D721Med (cell line): ENCODE results near the gene FGF10.

Experiments used
- DNase-seq: peaks from one replicate; pipeline ENCODE4 v3.0.0; 2011; ENCODE audit warnings: low spot score; ENCODE audit not compliant: insufficient read length
- FAIRE-seq: peaks from 2 replicates; lab custom pipeline; 2011; peaks lifted over from hg19 to GRCh38; lab: Jason Lieb, UNC
- TF ChIP-seq, protein P1 (sequence below): IDR thresholded peaks from 2 replicates; pipeline ENCODE4 v1.5.1; 2012; ENCODE audit warnings: mild to moderate bottlenecking, control low read depth; ENCODE audit not compliant: insufficient read depth; ENCODE audit errors: missing control alignments

The FGF10 gene

DNA sequence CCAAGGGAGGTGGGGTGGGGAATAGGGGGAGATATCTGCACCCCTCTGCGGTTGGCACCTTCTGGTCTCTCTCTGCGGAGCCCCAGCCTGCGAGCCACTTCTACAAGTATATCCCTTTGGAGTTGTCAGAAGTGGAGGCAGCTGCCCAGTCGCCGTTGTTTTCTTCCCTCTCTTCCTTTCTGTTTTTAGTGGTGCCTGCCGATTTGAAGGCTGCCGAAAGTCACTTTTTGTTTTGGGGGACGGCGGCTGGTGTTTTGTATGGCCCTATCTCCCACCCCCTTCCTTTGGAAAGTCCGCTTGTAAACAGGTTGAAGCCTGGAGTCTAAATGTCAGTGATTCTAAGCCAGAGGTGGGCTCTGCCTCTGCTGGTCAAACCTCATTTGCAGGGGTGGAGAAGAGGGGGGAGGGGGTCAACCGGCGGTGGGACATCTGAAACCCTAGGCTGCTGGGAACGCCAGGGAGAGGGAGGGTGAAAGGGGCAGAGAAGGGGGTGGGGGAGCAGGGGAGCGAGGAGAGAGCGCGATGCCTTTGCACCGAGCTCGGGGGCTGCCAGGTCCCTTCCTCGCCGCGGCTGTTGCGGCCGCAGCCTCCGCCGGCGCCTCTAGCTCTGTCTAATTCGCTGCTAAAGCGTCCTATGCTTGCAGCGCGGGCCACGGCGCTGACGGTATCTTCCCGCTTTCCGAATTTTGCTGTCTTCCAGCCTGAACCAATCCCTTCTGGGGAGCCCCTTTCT, at the start of gene FGF10:
Gene FGF10, minus strand, starts transcription at position 331 of the 733 bp plus-strand sequence. CDS start 738 bp downstream, outside the sequence.
- DNase-seq (no peak), FAIRE-seq (no peak)
- TF ChIP-seq, protein P1, sequence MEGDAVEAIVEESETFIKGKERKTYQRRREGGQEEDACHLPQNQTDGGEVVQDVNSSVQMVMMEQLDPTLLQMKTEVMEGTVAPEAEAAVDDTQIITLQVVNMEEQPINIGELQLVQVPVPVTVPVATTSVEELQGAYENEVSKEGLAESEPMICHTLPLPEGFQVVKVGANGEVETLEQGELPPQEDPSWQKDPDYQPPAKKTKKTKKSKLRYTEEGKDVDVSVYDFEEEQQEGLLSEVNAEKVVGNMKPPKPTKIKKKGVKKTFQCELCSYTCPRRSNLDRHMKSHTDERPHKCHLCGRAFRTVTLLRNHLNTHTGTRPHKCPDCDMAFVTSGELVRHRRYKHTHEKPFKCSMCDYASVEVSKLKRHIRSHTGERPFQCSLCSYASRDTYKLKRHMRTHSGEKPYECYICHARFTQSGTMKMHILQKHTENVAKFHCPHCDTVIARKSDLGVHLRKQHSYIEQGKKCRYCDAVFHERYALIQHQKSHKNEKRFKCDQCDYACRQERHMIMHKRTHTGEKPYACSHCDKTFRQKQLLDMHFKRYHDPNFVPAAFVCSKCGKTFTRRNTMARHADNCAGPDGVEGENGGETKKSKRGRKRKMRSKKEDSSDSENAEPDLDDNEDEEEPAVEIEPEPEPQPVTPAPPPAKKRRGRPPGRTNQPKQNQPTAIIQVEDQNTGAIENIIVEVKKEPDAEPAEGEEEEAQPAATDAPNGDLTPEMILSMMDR: no peak

DNA sequence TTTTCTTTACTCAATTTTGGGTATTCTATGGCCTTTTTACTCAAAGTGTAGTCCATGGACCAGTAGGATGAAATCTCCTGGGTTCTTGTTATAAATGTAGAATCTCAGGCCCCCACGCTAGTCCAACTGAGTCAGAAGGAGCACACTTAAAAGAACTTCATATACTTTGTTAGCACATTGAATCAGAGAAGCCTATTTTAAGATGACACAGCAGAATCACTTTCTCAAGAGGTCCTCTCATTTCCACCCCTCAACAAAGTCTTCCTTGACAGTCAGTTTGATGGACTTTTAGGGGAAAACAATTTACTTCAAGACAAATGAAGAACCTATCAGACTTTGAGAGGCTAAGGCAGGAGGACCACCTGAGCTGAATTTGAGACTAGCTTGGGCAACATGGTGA, 37.7 kb upstream of the FGF10 start:
- TF ChIP-seq, protein P1: no peak
- FAIRE-seq (no peak), DNase-seq (no peak)

DNA sequence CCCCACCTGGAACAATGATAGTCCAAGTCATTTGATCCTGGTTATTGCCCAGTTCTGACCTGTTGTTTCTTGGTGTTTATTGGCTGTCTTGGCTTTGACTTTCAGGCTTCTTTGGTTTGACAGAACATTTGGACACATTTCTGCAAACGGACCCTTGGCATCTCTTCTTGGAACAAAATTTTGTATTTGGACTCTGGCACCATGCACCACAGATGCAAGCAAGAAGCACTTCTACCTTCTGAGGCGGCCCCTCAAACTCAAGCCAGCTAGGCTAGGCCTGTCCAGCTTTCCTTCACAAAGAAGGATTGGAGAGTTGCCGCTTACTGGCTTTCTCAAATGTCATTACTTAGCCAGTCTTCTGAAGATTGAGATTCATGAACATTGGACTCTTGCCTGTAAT, 23.1 kb upstream of the FGF10 start:
- FAIRE-seq (no peak), DNase-seq (no peak)
- TF ChIP-seq, protein P1: no peak

DNA sequence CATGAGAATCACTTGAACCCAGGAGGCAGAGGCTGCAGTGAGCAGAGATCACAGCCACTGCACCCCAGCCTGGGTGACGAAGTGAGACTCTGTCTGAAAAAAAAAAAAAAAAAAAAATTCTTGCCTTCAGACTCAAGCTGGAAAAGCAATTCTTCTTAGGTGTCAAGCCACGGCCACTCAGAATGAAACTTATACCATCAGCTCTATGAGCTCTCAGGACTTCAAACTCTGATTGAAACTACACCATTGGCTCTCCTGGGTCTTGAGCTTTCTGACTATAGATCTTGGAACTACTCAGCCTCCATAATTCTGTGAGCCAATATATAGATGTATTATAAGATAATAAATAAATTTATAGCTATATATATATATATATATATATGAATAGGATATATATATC, 12.9 kb upstream of the FGF10 start:
- DNase-seq (no peak), FAIRE-seq (no peak)
- TF ChIP-seq, protein P1: no peak

DNA sequence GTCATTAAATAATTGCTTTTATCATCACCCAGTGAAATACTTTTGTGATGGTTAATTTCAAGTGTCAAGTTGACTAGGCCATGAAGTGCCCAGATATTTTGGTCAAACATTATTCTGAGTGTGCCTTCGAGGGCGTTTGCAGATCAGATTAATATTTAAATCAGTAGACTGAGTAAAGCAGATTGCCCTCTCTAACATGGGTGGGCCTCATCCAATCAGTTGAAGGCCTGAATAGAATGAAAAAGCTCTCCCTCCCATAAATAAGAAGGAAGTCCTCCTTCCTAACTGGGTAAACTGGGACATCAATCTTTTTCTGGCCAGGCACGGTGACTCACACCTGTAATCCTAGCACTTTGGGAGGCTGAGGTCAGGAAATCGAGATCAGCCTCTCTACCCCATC, 12.4 kb upstream of the FGF10 start:
- DNase-seq (no peak), FAIRE-seq (no peak)
- TF ChIP-seq, protein P1: no peak

DNA sequence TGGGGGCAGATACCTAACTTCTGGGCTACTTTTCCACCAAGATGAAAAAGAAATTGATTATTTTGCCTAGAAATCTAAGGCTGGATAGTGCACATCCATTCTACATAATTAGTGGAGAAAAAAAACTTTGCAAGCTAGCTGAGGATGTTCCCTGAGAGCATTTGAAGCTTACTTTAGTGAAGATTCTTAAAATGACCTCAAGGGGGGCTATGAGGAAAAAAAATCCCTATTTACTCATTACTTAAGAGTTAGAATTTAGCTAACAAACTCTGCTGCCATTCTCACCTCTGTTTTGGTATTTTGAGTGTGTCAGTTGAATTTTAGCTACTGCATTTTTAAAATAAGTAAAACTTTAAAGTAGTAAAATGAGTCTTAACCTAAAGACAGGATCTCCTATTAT, 9.2 kb upstream of the FGF10 start:
- TF ChIP-seq, protein P1: no peak
- FAIRE-seq (no peak), DNase-seq (no peak)

DNA sequence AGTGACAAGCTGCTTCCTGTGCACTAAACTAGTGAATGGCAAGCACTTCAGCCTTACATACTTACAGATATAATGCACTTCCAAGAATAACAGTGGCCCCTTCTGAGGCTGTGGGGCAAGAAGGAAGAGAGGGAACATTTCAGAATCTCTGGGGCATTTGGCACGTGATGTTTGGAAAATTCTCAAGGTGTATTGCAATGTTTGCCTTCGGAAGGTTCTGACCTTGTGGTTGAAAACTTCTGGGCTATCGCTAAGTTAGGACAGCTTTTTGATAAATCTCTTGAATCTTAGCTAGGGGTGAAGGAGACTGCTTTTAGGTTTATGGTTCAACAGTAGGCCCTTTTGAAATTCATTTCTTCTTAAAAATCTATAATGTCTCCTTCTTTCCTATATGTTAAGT, 7.1 kb upstream of the FGF10 start:
- DNase-seq (no peak), FAIRE-seq (no peak)
- TF ChIP-seq, protein P1: no peak
